RKO (cell line): ENCODE results near the gene ANKRD11.
"Not testable (repeated sequence)": the region's sequence is repeated elsewhere in the genome, so short reads cannot be mapped to it uniquely, and the experiment has no call there.

ENCODE experiments used
- DNase-seq: peaks from one replicate; pipeline ENCODE4 v3.0.0-alpha.2; 2016; ENCODE audit warnings: low spot score

The ANKRD11 gene

GRCh38 chr16:89314854-89315253, 175.5 kb downstream of the ANKRD11 start:
- DNase-seq, result no peak

GRCh38 chr16:89314357-89314756, 176.0 kb downstream of the ANKRD11 start:
- DNase-seq, result no peak

- no peak for DNase-seq
These were observed 176.8 kb downstream of the ANKRD11 start for GRCh38 chr16:89313583-89313982.

- no peak for DNase-seq
These were observed 177.6 kb downstream of the ANKRD11 start for GRCh38 chr16:89312598-89313299.

- DNase-seq, result no peak
These were observed 178.2 kb downstream of the ANKRD11 start for GRCh38 chr16:89312194-89312593.

- DNase-seq, result no peak
These were observed 178.7 kb downstream of the ANKRD11 start for GRCh38 chr16:89311636-89312035.

GRCh38 chr16:89309438-89310122, 180.8 kb downstream of the ANKRD11 start:
- DNase-seq, result no peak

GRCh38 chr16:89308391-89309333, 181.7 kb downstream of the ANKRD11 start:
- DNase-seq, result no peak

GRCh38 chr16:89307421-89307805, 182.9 kb downstream of the ANKRD11 start:
- DNase-seq, result no peak

- not testable (repeated sequence) for DNase-seq
These were observed 183.6 kb downstream of the ANKRD11 start for GRCh38 chr16:89306457-89307420.

GRCh38 chr16:89304941-89305705, 185.2 kb downstream of the ANKRD11 start:
- no peak for DNase-seq

- DNase-seq, result no peak
These were observed 186.0 kb downstream of the ANKRD11 start for GRCh38 chr16:89304181-89304851.

- no peak for DNase-seq
These were observed 186.7 kb downstream of the ANKRD11 start for GRCh38 chr16:89303617-89304016.

- no peak for DNase-seq
These were observed 189.4 kb downstream of the ANKRD11 start for GRCh38 chr16:89300976-89301360.

GRCh38 chr16:89300311-89300975, 189.9 kb downstream of the ANKRD11 start:
- DNase-seq, result no peak

- DNase-seq, result not testable (repeated sequence)
These were observed 190.8 kb downstream of the ANKRD11 start for GRCh38 chr16:89299357-89300111.

GRCh38 chr16:89298623-89299225, 191.6 kb downstream of the ANKRD11 start:
- DNase-seq, result no peak

GRCh38 chr16:89297910-89298545, 192.3 kb downstream of the ANKRD11 start:
- no peak for DNase-seq
